IPS DF 19.7 (cell line): ENCODE measurements around the gene UCK2.
A peak's percentile ranks its signal among the peaks of the same experiment; 100 is the strongest.

Experiments
- DNase-seq: peaks from one replicate; pipeline ENCODE4 v3.0.0-alpha.2; 2013; ENCODE audit warnings: low read depth, low spot score

UCK2 gene

DNA sequence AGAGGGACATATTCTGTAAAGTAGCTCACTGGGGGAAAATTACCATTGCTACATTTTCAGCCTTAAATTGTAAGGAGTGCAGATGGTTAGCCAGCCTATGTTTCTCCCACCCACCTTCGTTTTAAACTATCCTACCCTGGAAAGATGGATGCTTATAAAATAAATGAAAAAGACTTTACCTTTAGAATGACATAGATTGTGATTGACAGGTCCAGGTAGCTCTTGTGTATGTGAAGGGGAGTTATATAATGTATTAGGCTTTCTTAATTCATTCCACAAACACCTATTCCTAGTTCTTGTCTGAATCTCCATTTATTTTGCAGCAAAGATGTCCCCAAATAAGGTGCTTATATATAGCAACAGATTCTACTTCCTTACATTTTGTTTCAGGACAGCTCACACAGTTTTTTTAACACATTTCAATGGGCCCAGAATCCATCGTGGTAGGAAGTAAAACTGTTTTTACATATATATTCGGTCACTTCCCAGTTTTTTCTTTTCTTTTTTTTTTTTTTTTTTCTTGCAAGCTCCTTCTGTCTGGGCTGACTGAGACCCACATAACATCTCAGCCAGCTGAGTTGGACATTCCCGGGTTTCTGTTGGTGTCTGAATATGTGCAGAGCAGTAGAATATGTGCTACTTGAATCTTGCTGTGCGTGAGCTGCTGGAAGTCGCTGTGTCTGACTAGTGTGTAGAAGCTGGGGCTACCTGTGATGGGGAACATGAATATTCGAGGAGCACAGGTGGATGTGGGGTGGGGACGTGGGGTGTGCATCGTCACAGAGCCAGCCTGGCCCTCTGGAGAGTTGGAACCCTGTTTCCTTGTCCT lies 27.8 kb downstream of the UCK2 start:
- no peak for DNase-seq

DNA sequence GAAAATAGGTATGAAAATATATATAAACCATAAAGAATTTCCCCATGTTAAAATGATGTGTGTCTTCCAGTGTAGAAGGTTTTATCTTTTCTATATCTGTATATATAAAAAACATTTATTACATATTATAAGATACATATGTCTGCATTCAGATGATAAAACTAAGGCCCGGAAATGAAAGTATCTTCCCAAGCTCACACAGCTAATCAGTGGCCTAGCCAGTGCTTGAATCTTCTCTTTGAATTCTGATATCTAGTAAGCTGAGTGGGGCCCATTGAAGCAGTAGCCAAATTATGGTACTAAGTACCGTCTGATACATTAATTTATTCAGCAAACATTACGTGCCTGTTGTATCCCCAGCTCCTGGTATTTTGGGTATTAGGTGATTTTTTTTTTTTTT lies 28.6 kb downstream of the UCK2 start:
- DNase-seq: no peak

DNA sequence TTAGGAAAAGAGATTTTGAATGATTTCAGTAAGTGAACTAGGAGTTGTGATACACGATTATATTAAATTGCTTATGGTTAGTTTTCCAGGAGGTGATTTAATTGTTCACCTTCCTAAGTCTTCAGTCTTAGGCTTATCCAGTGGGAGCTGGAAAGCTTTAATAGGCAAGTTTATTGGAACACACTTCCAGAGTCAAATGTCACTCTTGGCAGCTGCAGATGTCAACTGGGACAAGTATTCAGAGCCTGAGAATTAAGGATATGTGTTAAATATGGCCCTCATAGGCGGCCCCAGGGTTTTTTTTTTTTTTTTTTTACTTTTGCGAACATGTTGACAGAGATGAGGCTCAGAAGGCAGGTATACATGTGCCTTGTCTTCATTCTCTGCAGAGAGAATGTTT lies 29.2 kb downstream of the UCK2 start:
- no peak for DNase-seq

DNA sequence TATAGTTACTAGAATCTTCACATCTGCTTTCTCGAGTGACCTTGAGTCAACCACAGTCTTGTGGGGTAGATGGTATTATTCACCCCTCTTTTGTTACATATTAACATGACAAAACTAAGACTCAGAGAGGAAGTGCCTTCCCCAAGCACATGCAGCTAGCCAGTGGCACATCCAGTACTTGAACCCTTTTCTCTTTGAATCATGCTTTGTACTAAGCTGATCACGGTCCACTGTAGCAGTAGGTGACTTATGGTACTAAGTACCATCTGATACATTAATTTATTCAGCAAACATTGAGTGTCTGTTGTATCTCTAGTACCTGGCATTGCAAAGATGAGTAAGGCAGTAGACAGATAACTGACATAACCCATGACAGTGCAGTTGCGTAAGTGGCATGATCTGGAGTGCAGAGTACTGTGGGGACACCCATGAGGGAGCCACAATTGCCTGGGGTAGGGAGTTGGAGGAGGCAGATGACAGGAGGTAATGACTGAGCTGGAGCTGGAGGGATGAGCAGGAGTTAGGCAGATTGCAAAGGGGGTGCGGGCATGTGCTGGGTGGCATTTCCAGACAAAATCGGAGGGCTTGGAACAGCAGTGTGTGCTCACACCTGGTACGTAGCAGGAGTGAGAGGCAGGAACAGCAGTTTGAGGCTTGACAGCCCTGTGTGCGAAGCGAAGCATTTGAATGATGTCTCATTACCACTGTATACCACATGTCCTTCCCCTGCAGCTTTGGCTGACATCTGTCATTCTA lies 29.8 kb downstream of the UCK2 start:
- no peak for DNase-seq

DNA sequence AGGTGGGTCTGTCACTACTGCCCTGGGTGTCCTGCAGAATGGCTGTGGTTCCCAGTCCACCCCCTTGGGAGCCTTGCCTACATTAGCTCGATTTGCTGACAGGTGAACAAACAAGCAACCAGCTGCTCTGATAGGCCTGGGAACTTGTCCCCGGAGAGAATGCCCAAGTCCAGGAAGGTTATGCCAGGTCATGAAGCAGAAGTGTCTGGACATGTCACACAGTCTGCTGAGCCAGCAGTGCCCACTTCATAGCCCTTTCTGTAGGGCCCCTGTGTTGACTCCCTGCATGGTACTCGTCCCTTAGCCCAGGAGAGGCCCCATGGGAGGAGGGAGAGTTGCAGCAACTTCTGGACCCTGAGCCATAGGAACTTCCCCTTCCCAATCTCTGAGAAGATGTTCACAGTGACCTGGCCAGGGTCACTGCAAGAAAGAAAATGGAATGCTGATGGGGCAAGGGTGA lies 31.0 kb downstream of the UCK2 start:
- no peak for DNase-seq

DNA sequence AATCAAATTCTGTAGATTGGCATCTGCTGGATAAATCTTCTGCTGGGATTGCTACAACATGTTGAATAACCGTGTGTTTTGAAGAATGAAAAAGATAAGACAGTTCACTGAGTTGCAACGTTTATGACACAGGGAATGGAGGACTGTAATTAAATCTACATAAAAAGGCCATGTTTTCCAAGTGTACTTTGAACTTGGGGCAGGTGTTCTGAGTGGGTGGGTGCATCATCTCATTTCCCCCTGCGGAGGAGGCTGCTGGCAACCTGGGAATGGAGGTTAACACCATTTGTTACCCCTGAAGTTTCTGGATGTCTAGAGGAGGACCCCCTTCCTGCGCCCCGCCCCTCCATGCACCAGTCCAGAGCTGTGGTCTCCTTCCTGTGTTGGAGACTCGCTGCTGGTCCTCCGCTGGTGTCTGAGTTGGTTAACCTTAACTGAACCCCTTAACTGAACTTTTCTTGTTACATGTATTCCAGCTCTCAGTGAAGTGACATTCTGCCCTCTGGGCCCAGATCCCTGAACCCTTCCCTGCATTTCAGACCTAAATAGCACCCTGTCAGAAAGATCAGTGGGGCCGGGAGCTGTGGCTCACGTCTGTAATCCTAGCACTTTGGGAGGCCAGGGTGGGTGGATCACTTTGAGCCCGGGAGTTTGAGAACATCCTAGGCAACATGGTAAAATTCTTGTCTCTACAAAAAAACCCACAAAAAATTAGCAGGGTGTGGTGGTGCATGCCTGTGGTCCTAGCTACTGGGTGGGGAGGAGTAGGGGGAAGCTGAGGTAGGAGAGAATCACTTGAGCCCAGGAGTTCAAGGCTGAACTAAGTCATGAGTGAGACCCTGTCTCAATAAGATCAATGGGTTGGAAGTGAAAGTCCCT lies 31.8 kb downstream of the UCK2 start:
- DNase-seq: no peak

DNA sequence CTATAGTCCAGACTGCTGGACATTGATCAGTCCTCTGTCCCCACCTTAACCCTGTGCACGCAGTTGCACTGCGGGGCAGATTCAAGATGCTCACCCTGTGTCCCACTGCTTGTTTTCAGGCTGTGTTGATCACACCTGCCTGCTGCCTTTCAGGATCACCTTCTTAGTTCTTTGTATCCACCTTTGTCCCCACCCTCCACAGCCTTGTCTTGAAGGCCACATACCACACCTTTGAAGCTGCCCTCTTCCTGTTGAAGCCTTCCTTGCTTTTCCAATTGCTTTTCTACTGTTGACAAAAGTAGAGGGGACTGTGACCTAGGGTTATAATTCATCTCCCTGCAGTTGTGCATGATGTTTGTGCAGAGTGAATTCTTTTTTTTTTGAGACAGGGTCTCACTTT lies 32.7 kb downstream of the UCK2 start:
- no peak for DNase-seq

DNA sequence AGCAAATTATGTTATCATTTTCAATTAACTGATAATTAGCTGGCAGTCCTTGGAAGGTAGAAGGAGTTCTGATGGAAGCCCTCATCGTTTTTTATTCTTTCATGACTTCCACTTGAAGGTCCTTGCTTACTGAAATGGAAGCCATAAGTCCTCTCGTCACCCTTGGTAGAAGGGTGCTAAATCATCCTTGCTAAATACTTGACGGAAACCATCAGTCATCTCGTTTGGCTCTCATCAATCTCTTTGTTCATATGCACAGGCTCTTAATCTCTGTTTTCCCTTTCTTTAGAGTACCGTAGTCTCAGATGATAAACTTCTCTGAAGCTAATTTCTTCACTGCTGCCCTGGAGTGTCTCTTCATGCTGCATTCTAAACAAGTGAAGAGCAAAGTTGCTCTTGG lies 34.5 kb downstream of the UCK2 start:
- no peak for DNase-seq

DNA sequence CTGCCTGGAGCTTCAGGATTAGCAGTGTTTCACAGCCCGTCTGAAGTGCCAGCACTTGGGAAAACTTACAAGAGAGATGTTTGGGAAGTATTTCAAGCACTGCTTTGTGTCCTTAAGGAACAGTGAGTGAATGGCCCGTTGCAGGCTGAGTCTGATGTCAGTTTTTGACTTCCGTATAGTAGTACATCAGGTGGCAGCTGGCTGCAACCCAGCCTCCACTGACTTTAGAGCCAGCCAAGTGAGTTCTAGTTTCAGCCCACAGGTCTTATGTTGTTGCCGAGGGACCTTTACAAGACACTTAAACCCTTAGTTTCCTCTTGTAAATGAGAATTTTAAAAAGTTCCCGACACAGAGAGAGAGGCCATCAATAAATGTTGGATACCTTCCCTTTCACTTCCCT lies 35.0 kb downstream of the UCK2 start:
- DNase-seq: no peak

DNA sequence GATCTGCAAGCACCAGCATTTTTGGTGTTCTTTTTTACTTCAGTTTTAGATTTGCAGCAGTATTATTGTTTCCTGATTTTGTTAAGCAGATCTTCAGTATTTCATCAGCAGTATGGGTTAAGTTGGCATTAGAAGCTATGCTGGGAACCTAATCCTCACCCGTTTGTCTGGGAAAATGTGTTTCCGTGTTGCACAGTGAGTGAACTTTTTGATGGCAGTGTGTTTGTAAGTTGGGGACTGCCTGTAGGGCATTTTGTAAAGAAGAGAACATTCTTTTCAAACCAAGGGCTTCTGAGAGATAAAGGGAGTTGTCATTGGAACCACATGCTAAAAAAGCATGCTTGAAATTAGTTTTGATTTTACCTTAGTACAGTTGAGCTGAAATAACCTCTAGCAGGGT lies 35.9 kb downstream of the UCK2 start:
- DNase-seq: no peak

DNA sequence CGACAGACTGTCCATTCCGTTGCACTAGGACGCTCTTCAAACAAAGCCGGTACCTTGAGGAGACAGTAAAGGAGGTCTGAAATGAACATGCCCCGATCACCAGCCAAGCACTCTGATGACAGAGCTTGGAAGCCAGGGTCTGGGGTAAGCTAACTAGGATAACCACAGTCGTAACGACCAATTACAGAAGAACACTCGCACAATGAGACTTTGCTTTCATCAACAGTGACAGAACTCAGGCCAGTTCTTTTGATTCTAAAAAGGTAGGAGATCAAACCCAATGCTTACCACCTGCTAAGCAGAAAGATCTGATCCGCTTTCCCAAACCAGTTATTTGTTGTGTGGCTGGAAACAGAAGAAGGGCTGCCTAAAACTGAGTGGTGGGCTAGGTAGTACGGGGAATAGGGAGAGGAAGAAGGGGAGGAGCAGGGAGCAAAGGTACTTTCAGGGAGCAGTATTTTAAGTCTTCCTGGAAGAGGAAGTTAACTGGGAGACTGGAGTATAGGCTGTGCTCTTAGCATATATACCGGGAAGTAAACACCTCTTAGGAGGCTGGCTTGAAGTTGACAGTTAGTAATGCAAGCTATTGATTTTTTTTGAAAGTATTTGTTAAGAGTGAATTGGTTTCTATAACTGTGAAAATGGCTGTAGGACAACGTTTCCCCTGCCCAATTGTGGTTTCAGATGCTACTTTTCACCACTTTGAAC lies 38.4 kb downstream of the UCK2 start:
- no peak for DNase-seq

DNA sequence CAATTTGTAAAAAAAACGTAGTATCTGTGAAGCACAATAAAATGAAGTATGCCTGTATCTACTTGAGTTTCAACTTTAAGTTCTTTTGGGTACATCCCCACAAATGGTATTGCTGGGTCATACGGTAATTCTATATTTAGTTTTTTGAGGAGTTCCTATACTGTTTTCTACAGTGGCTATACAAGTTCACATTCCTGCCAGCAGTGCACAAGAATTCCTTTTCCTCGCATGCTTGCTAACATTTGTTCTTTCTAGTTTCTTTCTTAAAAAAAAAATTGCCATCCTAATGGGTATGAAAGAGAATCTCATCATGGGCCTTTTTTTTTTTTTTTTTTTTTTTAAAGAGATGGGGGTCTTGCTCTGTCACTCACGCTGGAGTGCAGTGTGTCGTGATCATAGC lies 41.9 kb downstream of the UCK2 start:
- DNase-seq: no peak

DNA sequence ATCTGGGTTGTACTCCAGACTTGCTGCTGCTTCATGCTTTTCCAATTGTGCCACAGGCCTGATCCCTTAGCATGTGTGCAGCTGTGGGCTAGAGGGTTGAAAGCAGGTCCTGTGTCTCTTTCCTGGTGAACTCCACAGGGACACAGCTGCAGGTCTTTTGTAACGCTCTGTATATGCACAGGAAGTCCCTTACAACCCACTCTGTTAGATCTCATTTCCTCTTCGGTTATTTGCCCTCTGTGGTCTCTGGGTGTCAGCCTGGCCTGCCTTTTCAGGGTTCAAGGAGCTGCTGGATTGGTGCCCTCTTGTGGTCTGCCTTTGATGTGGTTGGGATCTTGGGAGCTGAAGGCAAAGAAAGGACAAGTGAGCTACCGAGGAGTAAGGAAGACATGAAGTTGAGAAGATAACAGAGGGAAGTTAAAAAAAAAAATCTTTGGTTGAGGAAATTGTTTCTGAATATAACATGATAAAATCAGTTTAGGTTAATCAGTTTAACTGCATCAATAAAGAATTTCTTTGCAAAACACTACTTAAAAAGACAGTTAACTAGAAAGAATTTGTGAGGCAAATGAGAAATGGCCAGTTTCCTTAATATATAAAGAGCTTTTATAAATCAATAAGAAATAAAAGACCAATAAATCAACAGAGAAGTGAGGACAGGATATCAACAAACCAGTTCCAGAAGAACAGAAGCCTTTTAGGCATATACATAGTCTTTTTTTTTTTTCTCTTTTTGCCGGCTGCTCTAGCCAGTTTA lies 44.1 kb downstream of the UCK2 start:
- peak; percentile 30 for DNase-seq

DNA sequence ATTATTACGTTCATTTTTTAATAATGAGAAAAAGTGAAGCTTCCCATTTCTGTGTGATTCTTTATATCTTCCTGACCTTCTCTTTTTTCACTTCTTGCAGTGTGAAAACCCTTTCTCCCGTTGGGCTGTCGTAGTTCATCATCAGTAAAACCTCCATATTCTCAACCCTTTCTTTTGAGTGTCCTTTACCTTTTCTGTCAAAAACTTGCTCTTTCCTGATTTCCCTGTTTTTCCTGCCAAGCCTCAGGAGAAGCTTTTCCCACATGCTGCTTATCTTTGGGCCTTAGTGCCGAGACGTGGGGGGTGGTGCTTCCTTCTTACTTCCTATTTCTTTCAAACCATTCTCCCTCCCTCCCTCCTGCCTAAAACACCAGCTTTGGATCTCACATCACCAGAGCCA lies 46.1 kb downstream of the UCK2 start:
- no peak for DNase-seq

DNA sequence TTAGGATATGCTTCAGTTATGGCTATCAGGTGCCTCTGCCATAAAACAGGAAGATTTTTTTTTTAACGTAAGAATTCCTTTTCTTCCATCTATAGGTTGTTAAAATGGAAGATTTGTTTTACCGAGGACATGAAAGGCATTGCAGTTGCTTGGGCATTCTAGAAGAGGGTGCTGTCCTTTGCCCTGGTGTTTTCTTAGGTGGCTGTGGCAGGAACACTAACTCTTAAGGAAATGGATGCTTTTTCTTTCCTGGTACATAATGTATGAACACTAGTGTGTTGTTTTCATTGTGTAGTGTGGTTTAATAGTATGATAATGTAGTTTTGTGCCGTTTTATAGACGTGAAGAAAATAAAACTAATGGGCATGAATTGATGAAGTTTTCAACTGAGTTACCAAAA lies 47.2 kb downstream of the UCK2 start:
- no peak for DNase-seq

DNA sequence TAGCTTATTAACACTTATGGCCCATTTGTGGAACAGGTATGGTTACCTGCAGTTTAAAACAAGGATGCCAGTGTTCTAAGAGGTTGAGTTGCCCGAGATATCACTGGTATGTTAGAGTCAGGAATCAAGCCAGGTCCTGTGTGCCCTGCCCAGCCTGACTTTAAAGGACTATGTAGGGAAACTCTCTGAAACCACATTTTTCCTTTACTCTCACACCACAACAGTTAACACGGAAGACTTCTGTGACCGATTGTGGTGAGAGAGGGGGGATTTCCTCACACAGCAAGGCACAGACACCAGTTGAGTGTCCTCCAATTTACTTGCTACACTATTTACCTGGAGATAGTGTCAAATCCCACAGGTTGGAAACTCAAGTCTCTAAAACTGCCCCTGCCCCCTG lies 47.8 kb downstream of the UCK2 start:
- no peak for DNase-seq

DNA sequence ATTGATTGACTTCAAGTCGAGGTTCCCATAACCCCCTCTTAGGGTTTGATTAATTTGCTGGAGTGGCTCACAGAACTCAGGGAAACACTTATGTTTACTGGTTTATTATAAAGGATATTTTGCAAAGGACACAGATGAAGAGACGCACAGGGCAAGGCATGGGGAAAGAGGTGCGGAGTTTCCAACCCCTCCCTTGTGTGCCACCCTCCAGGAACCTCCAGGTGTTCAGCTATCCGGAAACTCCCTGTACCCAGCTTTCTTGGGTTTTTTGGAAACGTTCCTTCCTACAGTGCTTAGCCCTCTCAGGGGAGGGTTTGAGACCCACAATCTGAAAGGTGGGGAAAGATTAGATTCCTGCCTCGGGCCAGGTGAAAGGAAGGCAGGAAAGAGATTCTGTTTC lies 48.2 kb downstream of the UCK2 start:
- DNase-seq: no peak

DNA sequence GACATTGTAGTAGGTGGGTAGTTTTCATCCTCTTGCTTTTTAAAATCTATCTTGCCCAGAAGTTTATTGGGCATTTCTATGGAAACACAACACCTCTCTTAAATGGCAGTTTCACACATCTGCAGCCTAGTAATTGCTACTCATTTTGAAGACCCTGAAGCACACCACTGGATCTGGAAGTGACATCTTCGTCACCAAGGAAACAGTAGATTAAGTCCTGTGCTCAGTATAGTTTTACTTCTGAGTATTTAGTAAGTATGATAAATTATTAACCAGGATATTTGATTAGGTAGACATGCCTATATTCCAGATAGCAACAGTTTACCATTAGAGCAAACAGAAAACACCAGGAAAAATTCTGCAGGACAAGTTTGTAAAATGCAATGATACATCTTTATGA lies 48.7 kb downstream of the UCK2 start:
- DNase-seq: no peak

DNA sequence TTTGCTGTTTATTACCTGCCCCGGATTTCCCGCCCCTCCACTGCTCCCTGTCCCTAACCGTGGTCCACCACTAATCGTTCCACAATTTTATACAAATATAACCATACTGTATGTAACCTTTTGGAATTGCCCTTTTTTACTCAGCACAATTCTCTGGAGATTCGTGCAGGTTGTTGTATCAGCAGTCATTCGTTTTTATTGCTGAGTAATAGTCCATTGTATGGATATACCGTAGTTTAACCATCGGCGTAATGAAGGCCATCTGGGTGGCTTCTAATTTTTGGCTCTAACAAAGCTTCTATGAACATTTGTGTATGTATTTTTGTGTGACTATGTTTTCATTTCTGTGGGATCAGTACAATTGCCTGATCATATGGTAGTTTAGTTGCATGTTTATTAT lies 50.0 kb downstream of the UCK2 start:
- DNase-seq: no peak

DNA sequence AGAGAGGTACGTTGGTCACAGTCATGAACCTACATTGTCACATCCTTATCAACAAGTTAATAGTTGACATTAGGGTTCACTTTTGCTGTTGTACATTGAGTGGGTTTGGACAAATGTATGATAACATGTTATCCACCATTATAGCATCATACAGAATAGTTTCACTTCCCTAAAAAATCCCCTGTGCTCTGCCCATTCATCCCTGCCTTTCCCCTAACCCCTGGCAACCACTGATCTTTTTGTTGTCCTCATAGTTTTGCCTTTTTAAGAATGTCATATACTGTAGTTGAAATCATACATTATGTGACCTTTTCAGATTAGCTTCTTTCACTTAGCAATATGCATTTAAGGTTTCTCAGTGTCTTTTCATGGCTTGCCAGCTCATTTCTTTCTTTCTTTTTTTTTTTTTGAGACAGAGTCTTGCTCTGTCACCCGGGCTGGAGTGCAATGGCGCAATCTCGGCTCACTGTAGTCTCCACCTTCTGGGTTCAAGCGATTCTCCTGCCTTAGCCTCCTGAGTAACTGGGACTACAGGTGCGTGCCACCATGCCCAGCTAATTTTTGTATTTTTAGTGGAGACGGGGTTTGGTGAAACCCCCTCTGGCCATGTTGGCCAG lies 50.6 kb downstream of the UCK2 start:
- no peak for DNase-seq
